H1 (cell line): Measurements from ENCODE around the gene SBF2. TPM values are rescaled to one million over a fixed set of nuclear protein-coding genes. Genes with fewer than 3 reads are reported as not detected.
A peak's percentile ranks its signal among the peaks of the same experiment; 100 is the strongest.

Source experiments
- CTCF ChIA-PET: fragments of 300-600 bp; sonication (Branson Sonifier 250); formaldehyde crosslinking; loops from one replicate; lab custom pipeline; 2021; ENCODE audit not compliant: partially characterized antibody; lab: Charles Lee
- POLR2A ChIA-PET: fragments of 300-600 bp; sonication (Branson Sonifier 250); formaldehyde crosslinking; loops from one replicate; lab custom pipeline; 2021; ENCODE audit warnings: inconsistent platforms; ENCODE audit not compliant: partially characterized antibody; lab: Charles Lee
- DNase-seq, 2 experiments: peaks; one replicate each; pipeline versions ENCODE4 v3.0.0 to v3.0.0-alpha.2; 2010 to 2022; ENCODE audit warnings: low spot score in 2 of 2, low read depth in 1 of 2, mixed read lengths in 1 of 2
- FAIRE-seq: peaks from 2 replicates; lab custom pipeline; 2011; peaks lifted over from hg19 to GRCh38; lab: Jason Lieb, UNC
- H2AFZ ChIP-seq: 2 replicates; pipeline ENCODE4 v1.8.1; 2012; ENCODE audit warnings: low read length, inconsistent platforms
- H2AK5ac ChIP-seq: 2 replicates; pipeline ENCODE4 v1.6.1; 2013; ENCODE audit warnings: low read depth, low read length
- H2BK120ac ChIP-seq: replicated peaks from 2 replicates; pipeline ENCODE3; 2013; ENCODE audit warnings: low read depth, low read length, inconsistent platforms
- H2BK12ac ChIP-seq: 2 replicates; pipeline ENCODE4 v1.6.1; 2013; ENCODE audit warnings: low read depth, low read length
- H2BK15ac ChIP-seq: 2 replicates; pipeline ENCODE4 v1.6.1; 2013; ENCODE audit warnings: low read length
- H2BK20ac ChIP-seq: 2 replicates; pipeline ENCODE4 v1.6.1; 2013; ENCODE audit warnings: low read length
- H2BK5ac ChIP-seq: 2 replicates; pipeline ENCODE4 v1.6.1; 2013; ENCODE audit warnings: low read depth, low read length
- H3K14ac ChIP-seq: 2 replicates; pipeline ENCODE4 v1.6.1; 2013; ENCODE audit warnings: inconsistent platforms; ENCODE audit not compliant: insufficient read length
- H3K18ac ChIP-seq: 2 replicates; pipeline ENCODE4 v1.6.1; 2013; ENCODE audit warnings: low read length; ENCODE audit errors: extremely low read depth
- H3K23ac ChIP-seq: 2 replicates; pipeline ENCODE4 v1.6.1; 2013; ENCODE audit warnings: inconsistent platforms; ENCODE audit not compliant: insufficient read length
- H3K23me2 ChIP-seq: 2 replicates; pipeline ENCODE4 v1.6.1; 2013; ENCODE audit warnings: low read depth, low read length
- H3K27ac ChIP-seq: 2 replicates; pipeline ENCODE4 v1.6.1; 2011; ENCODE audit warnings: low read depth, low read length, inconsistent platforms
- H3K27me3 ChIP-seq, 4 experiments: replicated peaks in 1 of 4; 1 replicate in 1 of 4; 2 replicates in 3 of 4; pipeline versions ENCODE4 v1.6.1 to v1.8.1; 2011 to 2013; ENCODE audit warnings: low read length in 3 of 4, mild to moderate bottlenecking in 3 of 4, inconsistent platforms in 2 of 4, mixed read lengths in 2 of 4, moderate library complexity in 1 of 4; ENCODE audit not compliant: control insufficient read depth in 3 of 4, insufficient read depth in 3 of 4; ENCODE audit errors: extremely low read depth in 1 of 4
- H3K36me3 ChIP-seq, 4 experiments: 2 replicates each; pipeline versions ENCODE4 v1.6.1 to v1.8.1; 2011 to 2013; ENCODE audit warnings: mild to moderate bottlenecking in 4 of 4, low read length in 3 of 4, moderate library complexity in 2 of 4, control low read depth in 1 of 4, inconsistent platforms in 1 of 4; ENCODE audit not compliant: insufficient read depth in 4 of 4, control insufficient read depth in 2 of 4
- H3K4ac ChIP-seq: replicated peaks from 2 replicates; pipeline ENCODE3; 2013; ENCODE audit warnings: low read length, low read depth, mixed read lengths, inconsistent platforms; ENCODE audit not compliant: insufficient read length
- H3K4me1 ChIP-seq, 4 experiments: replicated peaks in 1 of 4; 1 replicate in 1 of 4; 2 replicates in 3 of 4; pipeline versions ENCODE4 v1.6.1 to v1.8.1; 2011 to 2013; ENCODE audit warnings: low read length in 3 of 4, inconsistent platforms in 2 of 4, mixed read lengths in 1 of 4; ENCODE audit not compliant: insufficient read depth in 4 of 4, control insufficient read depth in 3 of 4
- H3K4me2 ChIP-seq, 2 experiments: 2 replicates each; pipeline versions ENCODE4 v1.6.1 to v1.8.1; 2011 to 2013; ENCODE audit warnings: low read depth in 2 of 2, low read length in 2 of 2, control low read depth in 1 of 2, inconsistent platforms in 1 of 2, mild to moderate bottlenecking in 1 of 2; ENCODE audit not compliant: insufficient read depth in 1 of 2
- H3K4me3 ChIP-seq, 4 experiments: fragments of 200-600, 300-600 bp in 1 of 4; sonication (generic), shearing (Covaris generic), sonication (Bioruptor Twin) in 1 of 4; 2 replicates each; pipeline versions ENCODE4 v1.5.1 to v1.8.1; 2011 to 2016; ENCODE audit warnings: low read length in 4 of 4, low read depth in 3 of 4, control low read depth in 2 of 4, inconsistent platforms in 2 of 4, mild to moderate bottlenecking in 2 of 4, mixed read lengths in 1 of 4, moderate library complexity in 1 of 4; ENCODE audit not compliant: insufficient read depth in 2 of 4; ENCODE audit errors: extremely low read depth in 1 of 4
- H3K56ac ChIP-seq: replicated peaks from 2 replicates; pipeline ENCODE3; 2013; ENCODE audit warnings: low read depth, mild to moderate bottlenecking, mixed read lengths, low read length, inconsistent platforms; ENCODE audit not compliant: insufficient read length
- H3K79me1 ChIP-seq: 2 replicates; pipeline ENCODE4 v1.6.1; 2013; ENCODE audit warnings: low read depth, low read length, control low read depth
- H3K79me2 ChIP-seq, 2 experiments: 2 replicates each; pipeline versions ENCODE4 v1.6.1 to v1.8.1; 2012 to 2013; ENCODE audit warnings: low read length in 2 of 2, mild to moderate bottlenecking in 2 of 2, inconsistent platforms in 1 of 2; ENCODE audit not compliant: insufficient read depth in 2 of 2, control insufficient read depth in 1 of 2
- H3K9ac ChIP-seq, 4 experiments: replicated peaks in 1 of 4; 1 replicate in 1 of 4; 2 replicates in 3 of 4; pipeline versions ENCODE4 v1.6.1 to v1.8.1; 2011 to 2013; ENCODE audit warnings: low read depth in 3 of 4, low read length in 3 of 4, control low read depth in 2 of 4, mild to moderate bottlenecking in 2 of 4, moderate library complexity in 2 of 4, inconsistent platforms in 1 of 4; ENCODE audit errors: extremely low read depth in 1 of 4
- H3K9me3 ChIP-seq, 2 experiments: 2 replicates each; pipeline versions ENCODE4 v1.6.1 to v1.8.1; 2012 to 2013; ENCODE audit warnings: mild to moderate bottlenecking in 2 of 2, moderate library complexity in 2 of 2, control low read depth in 1 of 2, inconsistent platforms in 1 of 2, low read depth in 1 of 2, low read length in 1 of 2, mixed read lengths in 1 of 2; ENCODE audit not compliant: insufficient read depth in 2 of 2
- H4K20me1 ChIP-seq, 2 experiments: replicated peaks in 1 of 2; 2 replicates each; pipeline versions ENCODE3 to v1.8.1; 2011 to 2013; ENCODE audit warnings: inconsistent platforms in 2 of 2, low read length in 2 of 2, mild to moderate bottlenecking in 1 of 2; ENCODE audit not compliant: insufficient read depth in 2 of 2, control insufficient read depth in 1 of 2
- H4K5ac ChIP-seq: 2 replicates; pipeline ENCODE4 v1.6.1; 2013; ENCODE audit warnings: low read length, low read depth, mixed read lengths, inconsistent platforms; ENCODE audit not compliant: insufficient read length
- H4K8ac ChIP-seq: 2 replicates; pipeline ENCODE4 v1.8.0; 2013; ENCODE audit warnings: mild to moderate bottlenecking, moderate library complexity, low read length, inconsistent platforms; ENCODE audit not compliant: insufficient read depth; ENCODE audit errors: extremely low read depth
- H4K91ac ChIP-seq: replicated peaks from 2 replicates; pipeline ENCODE3; 2013; ENCODE audit warnings: low read length, mixed read lengths, inconsistent platforms; ENCODE audit not compliant: insufficient read length
- ASH2L ChIP-seq: fragments of 200-600, 300-600 bp; sonication (generic); IDR thresholded peaks from one replicate; pipeline ENCODE4 v1.7.1; 2017; ENCODE audit warnings: low read length
- ATF3 ChIP-seq: IDR thresholded peaks from 2 replicates; pipeline ENCODE4 v1.6.1; 2011; ENCODE audit warnings: low read depth, mild to moderate bottlenecking, low read length; ENCODE audit not compliant: insufficient read depth
- BACH1 ChIP-seq: IDR thresholded peaks from 2 replicates; pipeline ENCODE4 v1.6.1; 2012; ENCODE audit warnings: low read length, improper control_type of control experiment
- BRCA1 ChIP-seq: IDR thresholded peaks from 2 replicates; pipeline ENCODE4 v1.6.1; 2012; ENCODE audit warnings: low read depth, low read length, improper control_type of control experiment
- CREB1 ChIP-seq: IDR thresholded peaks from 2 replicates; pipeline ENCODE4 v1.6.1; 2012; ENCODE audit warnings: inconsistent platforms
- FOSL1 ChIP-seq: IDR thresholded peaks from 2 replicates; pipeline ENCODE4 v1.6.1; 2011; ENCODE audit warnings: mild to moderate bottlenecking, low read depth, low read length, moderate library complexity; ENCODE audit not compliant: insufficient read depth
- KDM1A ChIP-seq: fragments of 200-600, 300-600 bp; sonication (generic); IDR thresholded peaks from 2 replicates; pipeline ENCODE4 v1.7.1; 2016; ENCODE audit warnings: mild to moderate bottlenecking, low read length, borderline replicate concordance
- NRF1 ChIP-seq: IDR thresholded peaks from 2 replicates; pipeline ENCODE4 v1.6.1; 2011; ENCODE audit warnings: mild to moderate bottlenecking, low read depth, low read length, improper control_type of control experiment
- SP1 ChIP-seq: IDR thresholded peaks from 2 replicates; pipeline ENCODE4 v1.6.1; 2011; ENCODE audit warnings: low read depth, low read length
- TCF12 ChIP-seq: IDR thresholded peaks from 2 replicates; pipeline ENCODE4 v1.6.1; 2011; ENCODE audit warnings: low read depth, mild to moderate bottlenecking, low read length
- ZNF274 ChIP-seq: IDR thresholded peaks from 2 replicates; pipeline ENCODE4 v1.7.0; 2012; ENCODE audit warnings: low read length, borderline replicate concordance; ENCODE audit errors: extremely low read depth
- WGBS, 2 experiments: shearing (Covaris generic) in 1 of 2; methylation state at CpG; one replicate each; pipeline versions ENCODE4 v1.1.6 to v1.1.7; 2013 to 2015; ENCODE audit warnings: low lambda C conversion rate in 2 of 2, mixed read lengths in 2 of 2, inconsistent platforms in 1 of 2, low coverage in 1 of 2, missing lambda C conversion rate in 1 of 2; ENCODE audit not compliant: insufficient replicate concordance in 2 of 2, insufficient coverage in 1 of 2, insufficient read length in 1 of 2; ENCODE audit errors: extremely low coverage in 1 of 2, missing lambda C conversion rate in 1 of 2; 5-methylcytosine and 5-hydroxymethylcytosine counted together
- polyA plus RNA-seq, 7 experiments: library from polyadenylated mRNA; depleted of rRNA in 3 of 7; stranded (reverse) in 5 of 7; unstranded in 2 of 7; fragments of >200 nt in 5 of 7; fragments of 200-250 nt in 2 of 7; gene quantifications; 1 replicate in 5 of 7; 2 replicates in 1 of 7; 4 replicates in 1 of 7; pipeline versions ENCODE4 v1.2.1 to v1.2.3, GENCODE V29; 2011 to 2013; ENCODE audit warnings: missing spikeins in 2 of 7, mixed read lengths in 2 of 7
- total RNA-seq: library from RNA; stranded (reverse); fragmentation: NEBNext Ultra II Directional; extraction: Animal tissue kit (Norgen Biotek cat#: 25700); gene quantifications from 2 replicates; pipeline ENCODE4 v1.2.1, GENCODE V29; 2021

The SBF2 gene
- total and polyA plus RNA-seq, 2 of the 8 experiments (the other 6 are each of a cell fraction or from before 2014, with no cell fraction given), result 36.7 to 50.5 TPM

- Histone ChIP-seq H3K23me2 (no peaks in the 10 kb centered on the region), H3K4me3 (no peak overlapping the region), H4K91ac (no peak overlapping the region), H3K18ac (no peak overlapping the region), H3K14ac (no peak overlapping the region), H4K5ac (no peak overlapping the region), H2AFZ (no peak overlapping the region), H3K79me1 (no peaks in the 10 kb centered on the region), H3K9me3 (no peaks in the 10 kb centered on the region), H3K23ac (no peak overlapping the region), H3K9ac (no peak overlapping the region), H3K4me1 (peaks cover 0 to 3% (median 2%) of the 10 kb centered on the region in 4 experiments; a peak in 2 of 7 replicates), H3K36me3 (peaks cover 0 to 17% (median 10%) of the 10 kb centered on the region in 4 experiments; a peak in 5 of 8 replicates), H3K27me3 (no peaks in the 10 kb centered on the region), H2AK5ac (no peak overlapping the region), H2BK12ac (no peak overlapping the region), H2BK15ac (no peak overlapping the region), H2BK5ac (0 out of 2 replicates have a peak overlapping the region, but pooled peaks have one; percentile 6), H2BK120ac (no peak overlapping the region), H3K4ac (no peak overlapping the region), H3K27ac (no peak overlapping the region), H2BK20ac (no peak overlapping the region), H3K56ac (no peak overlapping the region), H3K4me2 (no peak overlapping the region), H4K20me1 (no peaks in the 10 kb centered on the region), H3K79me2 (no peaks in the 10 kb centered on the region), H4K8ac (no peak overlapping the region)
- TF ChIP-seq BRCA1 (no peak), BACH1 (no peak), ATF3 (no peak), KDM1A (no peak), SP1 (no peak), ASH2L (no peak), TCF12 (no peak), NRF1 (no peak), FOSL1 (no peak), CREB1 (no peak), ZNF274 (no peak)
- ChIA-PET CTCF (interaction anchor here (0.6 to 8.5 kb wide), 12 partner anchors 18 to 216 kb away, joined by 3 to 130 read pairs (median 6); no protein-coding TSS in a partner anchor), POLR2A (interaction anchor here (1.5 kb wide), 1 partner anchor 290 kb away, joined by 3 read pairs; the partner anchor contains the start of gene ZNF143)
- WGBS, 2 experiments, result 97% methylated on average over 4 of the region's 4 CpGs; no CpG with 5 or more reads in 1 of the 2 experiments
- FAIRE-seq (no peak), DNase-seq (no peak)
Observed at GRCh38 chr11:9750551-9750950, 543.5 kb downstream of the SBF2 start.
